NOMO-1 treated with DMSO at 0.1 percent for 48 hours (cell line): ENCODE data around the gene CDH13.
"Not testable (repeated sequence)": the region's sequence is repeated elsewhere in the genome, so short reads cannot be mapped to it uniquely, and the experiment has no call there.

ENCODE experiments used
- DNase-seq: peaks from one replicate; lab custom pipeline; 2025; ENCODE audit not compliant: unreplicated experiment; lab: John Stamatoyannopoulos, UW

Gene CDH13

GRCh38 chr16:82881516-82881915 lies 254.7 kb downstream of the CDH13 start:
- no peak for DNase-seq

DNA sequence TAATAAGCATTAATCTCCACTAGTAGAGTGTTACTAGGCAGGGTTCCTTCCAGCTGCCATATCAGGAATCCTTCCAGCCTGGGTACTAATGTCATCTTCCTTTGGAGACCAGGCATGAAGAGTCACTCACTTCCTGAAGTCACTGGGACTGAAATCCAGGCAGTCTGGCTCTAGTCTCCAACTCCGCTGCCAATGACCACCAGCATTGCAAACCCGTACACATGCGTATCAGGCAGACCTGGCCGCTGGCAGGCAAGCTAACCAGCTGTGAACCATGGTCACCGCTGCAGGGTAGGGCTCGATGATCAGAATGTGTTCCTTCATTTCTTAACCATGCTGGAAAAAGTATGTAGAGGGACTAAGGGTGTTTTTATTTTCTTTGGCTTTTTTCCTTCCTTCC lies 255.5 kb downstream of the CDH13 start:
- DNase-seq = no peak

DNA sequence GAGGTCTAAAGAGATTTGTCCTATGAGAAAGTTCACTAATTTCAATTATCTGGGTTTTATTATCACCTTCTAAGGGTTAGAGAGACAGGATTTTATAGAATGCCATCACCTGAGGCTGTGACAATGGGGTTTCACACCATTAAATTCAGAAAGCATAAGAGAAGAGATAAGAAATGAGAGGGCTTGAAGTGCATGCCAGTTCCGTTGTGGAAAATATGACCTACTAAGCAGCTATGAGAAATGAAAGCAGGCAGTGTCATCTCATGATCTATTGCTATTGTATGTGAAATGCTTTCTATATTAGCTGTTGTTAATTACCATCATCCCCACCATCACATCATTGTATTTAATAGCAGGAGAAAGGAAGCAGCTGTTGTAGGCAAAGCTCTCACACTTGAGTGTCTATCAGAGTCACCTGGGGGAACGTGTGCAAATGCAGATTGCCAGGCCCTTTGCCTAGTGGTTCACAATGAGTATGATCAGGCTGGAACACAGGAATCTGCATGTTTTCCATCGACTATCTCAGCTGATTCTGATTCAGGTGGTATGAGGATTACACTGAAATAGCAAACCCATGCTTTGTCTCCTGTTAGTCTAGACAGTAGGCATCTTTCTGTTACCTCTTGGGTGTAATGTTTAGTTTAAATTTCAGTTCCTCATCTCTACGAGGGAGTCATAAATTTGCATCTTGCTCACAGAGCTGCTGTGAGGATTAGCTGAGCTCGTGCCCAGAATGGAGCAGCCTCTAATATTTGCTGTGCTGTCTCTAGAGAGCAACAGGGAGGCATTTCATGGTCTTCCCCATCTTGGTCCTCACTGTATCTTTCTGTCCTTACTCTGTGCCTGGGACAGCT lies 256.4 kb downstream of the CDH13 start:
- no peak for DNase-seq

- DNase-seq = no peak
These were observed 257.6 kb downstream of the CDH13 start for GRCh38 chr16:82884320-82884898.

GRCh38 chr16:82886146-82886545 lies 259.4 kb downstream of the CDH13 start:
- no peak for DNase-seq

DNA sequence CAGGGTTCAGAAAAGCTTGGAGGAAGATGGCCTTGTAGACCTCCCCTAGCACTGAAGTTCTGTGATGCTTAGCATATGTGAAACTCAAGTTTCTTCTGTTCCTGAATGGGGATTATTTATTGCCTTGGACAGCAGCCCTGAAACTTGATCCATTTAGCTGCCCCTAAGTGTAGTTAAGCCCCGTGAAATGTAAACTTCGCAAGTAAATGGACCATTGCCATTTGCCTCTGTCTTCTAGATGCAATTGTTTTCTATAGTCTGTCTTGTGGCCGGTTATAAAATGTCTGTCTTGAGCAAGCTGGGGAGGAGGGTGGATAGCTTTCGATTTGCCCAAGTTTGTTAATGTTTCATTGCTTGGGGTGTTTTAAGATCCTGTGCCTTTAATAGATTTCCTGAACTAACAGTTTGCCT lies 261.8 kb downstream of the CDH13 start:
- DNase-seq = no peak

DNA sequence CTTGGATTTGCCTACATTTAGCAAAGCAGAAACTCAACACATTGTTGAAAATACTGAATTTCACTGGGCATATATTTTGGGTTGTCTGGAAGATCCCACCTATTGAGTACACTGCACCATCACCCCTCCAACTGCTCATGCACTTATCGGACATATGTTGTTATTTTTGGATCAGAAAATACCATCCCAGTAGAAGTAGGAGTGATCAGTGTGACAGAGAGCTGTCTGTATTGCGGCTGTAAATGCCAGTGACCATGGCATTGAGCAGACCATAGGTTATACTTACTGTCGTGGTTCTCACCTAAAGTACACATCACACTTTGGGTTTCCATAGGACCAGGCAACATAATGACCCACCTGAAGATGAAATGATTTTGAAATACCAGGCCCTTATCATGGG lies 264.7 kb downstream of the CDH13 start:
- no peak for DNase-seq

DNA sequence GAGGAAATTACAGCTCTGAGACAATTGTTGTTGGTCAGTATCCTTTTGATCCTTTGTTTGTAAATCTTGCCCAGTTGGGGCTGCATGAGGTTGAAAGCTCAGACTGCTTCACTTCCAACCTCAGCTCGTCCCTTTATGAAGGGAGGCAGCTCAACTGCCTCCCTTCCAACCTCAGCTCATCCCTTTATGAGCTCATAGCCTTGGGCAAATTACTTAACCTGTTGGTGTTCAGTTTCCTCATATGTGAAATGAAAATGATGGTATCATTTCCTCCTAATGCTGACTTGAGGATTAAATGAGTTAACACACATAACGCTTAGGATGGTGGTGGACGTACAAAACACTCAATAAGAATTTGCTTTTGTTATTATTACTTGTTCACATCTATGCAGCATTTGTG lies 265.1 kb downstream of the CDH13 start:
- no peak for DNase-seq

DNA sequence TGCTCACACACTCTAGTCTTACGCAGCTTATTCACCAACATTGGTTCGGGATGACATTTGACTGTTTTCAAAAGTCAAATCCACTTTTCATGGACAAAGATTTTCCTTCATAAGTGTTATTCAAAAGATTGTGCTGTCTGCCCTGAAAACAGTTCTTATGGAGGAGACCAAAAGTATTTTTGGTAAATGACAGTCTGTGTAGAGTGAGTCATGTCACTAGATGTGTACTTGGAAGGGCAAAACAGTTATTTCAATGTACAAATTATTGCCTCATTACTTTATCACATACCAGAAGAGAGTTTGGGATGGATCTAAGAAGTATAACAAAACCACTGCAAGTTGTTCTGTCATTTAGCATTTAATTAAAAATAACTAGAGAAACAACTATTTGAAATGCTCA lies 265.6 kb downstream of the CDH13 start:
- no peak for DNase-seq

GRCh38 chr16:82895843-82896242 lies 269.1 kb downstream of the CDH13 start:
- no peak for DNase-seq

- no peak for DNase-seq
These were observed 272.2 kb downstream of the CDH13 start for GRCh38 chr16:82899006-82899405.

GRCh38 chr16:82899731-82900450 lies 273.1 kb downstream of the CDH13 start:
- DNase-seq = no peak

DNA sequence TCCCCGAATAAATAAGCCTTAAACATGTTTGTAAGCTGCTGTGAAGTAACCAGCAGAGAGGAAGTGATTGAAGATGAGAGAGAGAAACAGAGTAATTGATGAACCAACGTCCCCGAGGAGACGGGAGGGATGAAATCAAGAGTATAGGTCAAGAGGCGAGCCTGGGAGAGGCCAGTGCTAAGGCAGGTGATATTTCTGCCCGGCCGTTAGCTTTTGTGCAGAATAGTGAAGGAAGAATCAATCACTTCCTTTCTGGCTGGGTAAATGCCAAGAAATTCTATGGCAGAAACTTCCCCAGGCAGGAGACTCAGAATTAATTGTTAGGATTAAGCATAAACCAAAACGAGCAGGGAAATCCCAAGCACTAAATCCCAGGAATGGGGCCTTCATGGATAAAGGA lies 273.8 kb downstream of the CDH13 start:
- no peak for DNase-seq

- no peak for DNase-seq
These were observed 285.2 kb downstream of the CDH13 start for GRCh38 chr16:82911925-82912324.

GRCh38 chr16:82915139-82915824 lies 288.5 kb downstream of the CDH13 start:
- no peak for DNase-seq

DNA sequence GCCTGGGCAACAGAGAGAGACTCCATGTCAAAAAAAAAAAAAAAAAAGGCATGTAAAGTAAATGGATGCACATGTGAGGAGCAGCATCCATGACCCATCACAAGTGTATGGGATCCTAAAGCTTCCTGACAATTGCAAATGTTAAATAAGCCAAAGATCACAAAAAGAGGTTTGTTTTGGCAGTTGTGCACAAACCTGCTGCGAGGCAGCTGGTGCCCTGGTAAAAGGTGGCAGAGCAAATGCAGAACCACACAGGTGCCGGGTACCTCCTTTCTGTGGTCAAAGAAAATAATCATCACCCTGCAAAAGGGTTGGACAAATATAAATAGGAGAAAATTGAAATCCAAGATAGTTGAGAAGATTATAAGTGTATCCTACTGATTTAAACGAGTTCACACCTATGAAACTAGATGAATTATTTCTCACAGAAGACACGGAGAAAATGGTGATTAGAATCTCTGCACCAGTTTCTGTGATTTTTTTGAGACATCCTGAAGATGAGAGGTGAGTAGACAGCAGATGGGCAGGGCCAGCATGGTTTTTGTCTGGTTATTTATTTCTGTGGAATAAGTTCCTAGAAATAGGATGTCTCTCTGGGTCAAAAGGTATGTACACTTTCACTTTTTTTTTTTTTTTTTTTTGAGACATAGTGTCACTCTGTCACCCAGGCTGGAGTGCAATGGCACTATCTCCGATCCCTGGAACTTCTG lies 291.3 kb downstream of the CDH13 start:
- no peak for DNase-seq

GRCh38 chr16:82924075-82924854 lies 297.5 kb downstream of the CDH13 start:
- DNase-seq = no peak

DNA sequence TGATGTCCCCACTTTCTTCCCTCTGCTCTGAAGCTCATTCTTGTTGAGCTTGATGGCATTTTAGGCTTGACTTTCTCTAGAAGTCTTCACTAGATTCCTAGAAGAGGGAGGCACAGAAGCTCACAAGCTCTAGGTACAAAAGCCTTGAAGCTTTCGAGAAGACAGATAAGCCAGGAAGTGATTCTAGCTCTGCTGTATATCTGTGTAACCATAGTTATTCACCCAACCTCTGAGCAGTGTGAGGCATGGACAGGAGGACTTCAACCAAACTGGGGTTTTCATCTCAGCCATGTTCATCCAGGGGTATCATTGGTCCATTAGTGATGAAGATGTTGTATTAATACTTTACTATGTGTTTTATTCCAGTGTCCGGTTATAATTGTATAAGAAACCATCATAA lies 299.7 kb downstream of the CDH13 start:
- no peak for DNase-seq

DNA sequence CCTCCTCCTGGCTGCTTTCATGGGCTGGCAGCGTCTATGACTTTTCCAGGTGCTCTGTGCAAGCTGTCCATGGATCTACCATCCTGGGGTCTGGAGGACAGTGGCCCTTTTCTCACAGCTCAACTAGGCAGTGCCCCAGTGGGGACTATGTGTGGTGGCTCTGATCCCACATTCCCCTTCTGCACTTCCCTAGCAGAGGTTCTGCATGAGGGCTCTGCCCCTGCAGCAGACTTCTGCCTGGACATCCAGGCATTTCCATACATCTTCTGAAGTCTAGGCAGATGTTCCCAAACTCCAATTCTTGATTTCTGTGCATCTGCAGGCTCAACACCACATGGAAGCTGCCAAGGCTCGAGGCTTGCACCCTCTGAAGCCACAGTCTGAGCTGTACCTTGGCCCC lies 307.2 kb downstream of the CDH13 start:
- DNase-seq = not testable (repeated sequence)

DNA sequence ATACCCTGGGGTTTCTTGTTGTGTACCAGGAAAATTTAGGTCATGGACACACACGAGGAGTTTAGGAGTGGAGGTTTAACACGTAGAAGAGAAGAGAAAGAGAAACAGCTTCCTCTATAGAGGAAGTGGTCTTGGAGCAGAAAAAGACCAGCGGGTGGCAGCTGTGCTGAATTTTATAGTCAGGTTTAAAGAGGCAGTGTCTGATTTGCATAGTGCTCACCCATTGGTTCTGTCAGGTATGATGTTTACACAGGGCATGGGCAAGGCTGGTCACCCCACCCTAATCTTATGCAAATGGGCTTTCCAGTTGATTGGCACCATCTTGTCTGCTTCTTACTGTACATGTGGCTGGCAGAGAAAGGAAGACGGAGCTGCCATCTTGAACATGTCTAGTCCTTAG lies 309.0 kb downstream of the CDH13 start:
- no peak for DNase-seq
